HCT116 (cell line): ENCODE measurements around the gene NEK11. TPM values are rescaled to one million over a fixed set of nuclear protein-coding genes. Genes with fewer than 3 reads are reported as not detected.

Experiments
- ATAC-seq: fragments of 200-7000 bp; cut with Tn5 transposase; 2 replicates; pipeline ENCODE4 v1.9.1; 2020; ENCODE audit warnings: mild to moderate bottlenecking, moderate library complexity
- BruUV-seq: library from RNA; stranded (reverse); fragments of 400-500 nt; replicated peaks from 2 replicates; lab custom pipeline; 2021; lab: Mats Ljungman, UMichigan
- CTCF ChIA-PET: fragments of 300-600 bp; sonication (Branson Sonifier 250); formaldehyde crosslinking; loops from one replicate; lab custom pipeline; 2021; ENCODE audit warnings: antibody characterized with exemption; lab: Charles Lee
- POLR2A ChIA-PET: fragments of 300-600, 350-600 bp; sonication (Branson Sonifier 250); formaldehyde crosslinking; loops from one replicate; lab custom pipeline; 2021; ENCODE audit warnings: antibody characterized with exemption; lab: Charles Lee
- RAD21 ChIA-PET, 2 experiments: fragments of 300-600 bp; sonication (Branson Sonifier 250); formaldehyde crosslinking; loops; one replicate each; lab custom pipeline; 2023; ENCODE audit warnings: low total read pairs in 2 of 2; ENCODE audit not compliant: uncharacterized antibody in 2 of 2, unreplicated experiment in 2 of 2, low non-redundant PET in 1 of 2; lab: Charles Lee
- DNase-seq: peaks from one replicate; pipeline ENCODE4 v3.0.0-alpha.2; 2010; ENCODE audit warnings: low read depth, low spot score
- H2AFZ ChIP-seq: fragments of 200-600 bp; shearing (Covaris generic), sonication (generic); 2 replicates; pipeline ENCODE4 v1.6.1; 2017; ENCODE audit warnings: low read depth, mixed run types, mixed read lengths, antibody characterized with exemption, low read length; ENCODE audit not compliant: poor library complexity, severe bottlenecking
- H3K27ac ChIP-seq: 2 replicates; pipeline ENCODE4 v1.5.1; 2012; ENCODE audit warnings: low read depth, low read length
- H3K27me3 ChIP-seq: fragments of 200-600 bp; sonication (generic); 2 replicates; pipeline ENCODE4 v1.6.1; 2016; ENCODE audit warnings: mixed run types, low read length, mixed read lengths; ENCODE audit not compliant: insufficient read depth
- H3K36me3 ChIP-seq, 2 experiments: fragments of 200-500 bp in 1 of 2; fragments of 200-600 bp in 1 of 2; sonication (Bioruptor generic) in 1 of 2; sonication (generic) in 1 of 2; 2 replicates each; pipeline versions ENCODE4 v1.5.1 to v1.6.1; 2014 to 2016; ENCODE audit warnings: low read length in 2 of 2, inconsistent platforms in 1 of 2, mixed read lengths in 1 of 2, mixed run types in 1 of 2; ENCODE audit not compliant: insufficient read depth in 2 of 2, control insufficient read depth in 1 of 2
- H3K4me1 ChIP-seq, 2 experiments: fragments of 200-600 bp in 1 of 2; sonication (generic) in 1 of 2; 2 replicates each; pipeline versions ENCODE4 v1.5.1 to v1.6.1; 2012 to 2017; ENCODE audit warnings: low read length in 2 of 2, inconsistent platforms in 1 of 2, mild to moderate bottlenecking in 1 of 2, mixed read lengths in 1 of 2, mixed run types in 1 of 2, moderate library complexity in 1 of 2; ENCODE audit not compliant: insufficient read depth in 2 of 2, control insufficient read depth in 1 of 2
- H3K4me2 ChIP-seq: fragments of 200-600 bp; sonication (generic); 2 replicates; pipeline ENCODE4 v1.6.1; 2017; ENCODE audit warnings: mixed run types, low read length, mixed read lengths
- H3K4me3 ChIP-seq, 2 experiments: fragments of 200-600 bp in 1 of 2; sonication (generic) in 1 of 2; replicated peaks in 1 of 2; 2 replicates each; pipeline ENCODE4 v1.5.1; 2011 to 2016; ENCODE audit warnings: low read length in 2 of 2, control low read depth in 1 of 2, low read depth in 1 of 2, mild to moderate bottlenecking in 1 of 2, mixed read lengths in 1 of 2, mixed run types in 1 of 2
- H3K79me2 ChIP-seq: fragments of 200-600 bp; sonication (generic); 2 replicates; pipeline ENCODE4 v1.6.1; 2017; ENCODE audit warnings: mild to moderate bottlenecking, mixed run types, low read length, moderate library complexity, mixed read lengths; ENCODE audit not compliant: insufficient read depth
- H3K9ac ChIP-seq: fragments of 200-600 bp; sonication (generic); 2 replicates; pipeline ENCODE4 v1.6.1; 2016; ENCODE audit warnings: low read length, mixed read lengths
- H3K9me2 ChIP-seq: fragments of 200-600 bp; sonication (generic), shearing (Covaris generic); 2 replicates; pipeline ENCODE4 v1.6.1; 2017; ENCODE audit warnings: mixed run types, mild to moderate bottlenecking, moderate library complexity; ENCODE audit not compliant: insufficient read depth
- H3K9me3 ChIP-seq, 2 experiments: fragments of 200-500 bp in 1 of 2; fragments of 200-600 bp in 1 of 2; sonication (Bioruptor generic) in 1 of 2; sonication (generic) in 1 of 2; 2 replicates each; pipeline ENCODE4 v1.6.1; 2014 to 2017; ENCODE audit warnings: low read length in 2 of 2, mixed read lengths in 2 of 2, inconsistent platforms in 1 of 2, low read depth in 1 of 2, mild to moderate bottlenecking in 1 of 2, mixed run types in 1 of 2, moderate library complexity in 1 of 2; ENCODE audit not compliant: control insufficient read depth in 1 of 2, insufficient read depth in 1 of 2
- H4K20me1 ChIP-seq: fragments of 200-600 bp; sonication (generic), shearing (Covaris generic); 2 replicates; pipeline ENCODE4 v1.6.1; 2017; ENCODE audit warnings: mixed run types, mild to moderate bottlenecking, moderate library complexity; ENCODE audit not compliant: insufficient read depth
- CBX3 ChIP-seq: IDR thresholded peaks from 2 replicates; pipeline ENCODE4 v1.6.1; 2012; ENCODE audit warnings: low read depth
- CEBPB ChIP-seq: IDR thresholded peaks from 2 replicates; pipeline ENCODE4 v1.6.1; 2012; ENCODE audit warnings: low read depth
- CTCF ChIP-seq, 3 experiments: fragments of 200-600 bp in 1 of 3; sonication (generic) in 1 of 3; IDR thresholded peaks in 2 of 3; conservative IDR thresholded peaks in 1 of 3; 2 replicates each; pipeline ENCODE4 v1.5.1; 2012 to 2017; ENCODE audit warnings: low read depth in 2 of 3, low read length in 2 of 3, antibody characterized with exemption in 1 of 3, borderline replicate concordance in 1 of 3, control low read depth in 1 of 3, mild to moderate bottlenecking in 1 of 3, mixed read lengths in 1 of 3, mixed run types in 1 of 3, moderate library complexity in 1 of 3; ENCODE audit not compliant: insufficient read depth in 1 of 3
- EGR1 ChIP-seq: IDR thresholded peaks from 2 replicates; pipeline ENCODE4 v1.6.1; 2012; ENCODE audit warnings: low read depth
- ELF1 ChIP-seq: IDR thresholded peaks from 2 replicates; pipeline ENCODE4 v1.6.1; 2012; ENCODE audit warnings: low read depth, borderline replicate concordance
- EZH2 ChIP-seq: fragments of 200-600 bp; sonication (generic); IDR thresholded peaks from 2 replicates; pipeline ENCODE4 v1.6.1; 2017; ENCODE audit warnings: antibody characterized with exemption, mixed run types
- JUND ChIP-seq: IDR thresholded peaks from 2 replicates; pipeline ENCODE4 v1.6.1; 2012
- RAD21 ChIP-seq: IDR thresholded peaks from 2 replicates; pipeline ENCODE4 v1.6.1; 2012; ENCODE audit warnings: low read depth, mild to moderate bottlenecking
- SIN3A ChIP-seq: IDR thresholded peaks from 2 replicates; pipeline ENCODE4 v1.6.1; 2012; ENCODE audit warnings: low read depth
- SRF ChIP-seq: IDR thresholded peaks from 2 replicates; pipeline ENCODE4 v1.6.1; 2012; ENCODE audit warnings: low read depth
- YY1 ChIP-seq: IDR thresholded peaks from 2 replicates; pipeline ENCODE4 v1.6.1; 2011; ENCODE audit warnings: low read length, low read depth, moderate library complexity, mild to moderate bottlenecking; ENCODE audit not compliant: insufficient replicate concordance; ENCODE audit errors: extremely low read depth
- ZFX ChIP-seq: fragments of 450-650 bp; IDR thresholded peaks from 2 replicates; pipeline ENCODE4 v1.6.1; 2017
- ZNF274 ChIP-seq: fragments of 200-500 bp; sonication (Bioruptor generic); IDR thresholded peaks from 2 replicates; pipeline ENCODE4 v1.6.1; 2014; ENCODE audit warnings: mild to moderate bottlenecking, low read depth, low read length, inconsistent platforms
- intact Hi-C: fragments of 100-400 bp; cut with micrococcal nuclease; formaldehyde crosslinking; loops from 2 replicates; pipeline ENCODE4 v1.10.0; 2022
- total RNA-seq: library from RNA; stranded (reverse); gene quantifications from one replicate; pipeline ENCODE4 v1.2.1, GENCODE V29; 2021; ENCODE audit not compliant: unreplicated experiment
- TF ChIP-seq, protein P1 (sequence below): IDR thresholded peaks from 2 replicates; pipeline ENCODE4 v1.6.1; 2011; ENCODE audit warnings: mild to moderate bottlenecking, low read length, moderate library complexity; ENCODE audit not compliant: insufficient replicate concordance; ENCODE audit errors: extremely low read depth
- TF ChIP-seq, protein P2 (sequence below): IDR thresholded peaks from 2 replicates; pipeline ENCODE4 v1.6.1; 2012

Gene NEK11
- total RNA-seq, 1 experiment from 2014 or later, result 3.1 TPM

GRCh38 chr3:131353016-131353877 is 326.6 kb downstream of the NEK11 start:
- no peak overlapping the region for H3K4me2 ChIP-seq
- no peaks in the 10 kb centered on the region for H3K36me3 ChIP-seq
- no peaks in the 10 kb centered on the region for H4K20me1 ChIP-seq
- no peak for TF ChIP-seq CBX3
- no peak for TF ChIP-seq YY1
- TF ChIP-seq JUND, result no peak
- no peak for TF ChIP-seq ZFX
- no peak for TF ChIP-seq CTCF (IDR thresholded peaks at IDR 0.05 in 2 of 3, conservative IDR thresholded peaks at IDR 0.05 in 1 of 3; ENCODE audit: borderline replicate concordance in 1 of 3, insufficient read depth in 1 of 3, low read depth in 2 of 3, low read length in 2 of 3)
- TF ChIP-seq SRF, result no peak
- TF ChIP-seq EZH2, result no peak
- TF ChIP-seq ELF1, result no peak
- no peak for TF ChIP-seq EGR1
- TF ChIP-seq CEBPB, result no peak
- TF ChIP-seq, protein P1, sequence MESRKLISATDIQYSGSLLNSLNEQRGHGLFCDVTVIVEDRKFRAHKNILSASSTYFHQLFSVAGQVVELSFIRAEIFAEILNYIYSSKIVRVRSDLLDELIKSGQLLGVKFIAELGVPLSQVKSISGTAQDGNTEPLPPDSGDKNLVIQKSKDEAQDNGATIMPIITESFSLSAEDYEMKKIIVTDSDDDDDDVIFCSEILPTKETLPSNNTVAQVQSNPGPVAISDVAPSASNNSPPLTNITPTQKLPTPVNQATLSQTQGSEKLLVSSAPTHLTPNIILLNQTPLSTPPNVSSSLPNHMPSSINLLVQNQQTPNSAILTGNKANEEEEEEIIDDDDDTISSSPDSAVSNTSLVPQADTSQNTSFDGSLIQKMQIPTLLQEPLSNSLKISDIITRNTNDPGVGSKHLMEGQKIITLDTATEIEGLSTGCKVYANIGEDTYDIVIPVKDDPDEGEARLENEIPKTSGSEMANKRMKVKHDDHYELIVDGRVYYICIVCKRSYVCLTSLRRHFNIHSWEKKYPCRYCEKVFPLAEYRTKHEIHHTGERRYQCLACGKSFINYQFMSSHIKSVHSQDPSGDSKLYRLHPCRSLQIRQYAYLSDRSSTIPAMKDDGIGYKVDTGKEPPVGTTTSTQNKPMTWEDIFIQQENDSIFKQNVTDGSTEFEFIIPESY, result no peak
- TF ChIP-seq, protein P2, sequence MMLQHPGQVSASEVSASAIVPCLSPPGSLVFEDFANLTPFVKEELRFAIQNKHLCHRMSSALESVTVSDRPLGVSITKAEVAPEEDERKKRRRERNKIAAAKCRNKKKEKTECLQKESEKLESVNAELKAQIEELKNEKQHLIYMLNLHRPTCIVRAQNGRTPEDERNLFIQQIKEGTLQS, result no peak
- no peak for TF ChIP-seq RAD21
- TF ChIP-seq SIN3A, result no peak
- no peak for TF ChIP-seq ZNF274
- ChIA-PET RAD21 (no interaction called here), POLR2A (interaction anchor here (1.0 kb wide), 1 partner anchor 14 kb away, joined by 3 read pairs; no protein-coding TSS in a partner anchor), CTCF (no interaction called here)
- H3K4me3 ChIP-seq, result no peak overlapping the region
- DNase-seq (no peak), ATAC-seq (no peak)
- no peaks in the 10 kb centered on the region for H3K79me2 ChIP-seq
- intact Hi-C loops, result no loop called here
- H3K27ac ChIP-seq, result no peak overlapping the region
- no peak overlapping the region for H3K9ac ChIP-seq
- H3K9me3 ChIP-seq, result no peaks in the 10 kb centered on the region
- BruUV-seq, result no TSS peak
- H3K27me3 ChIP-seq, result no peaks in the 10 kb centered on the region
- peaks cover 13 to 24% of the 10 kb centered on the region in 2 experiments for H3K4me1 ChIP-seq
- no peaks in the 10 kb centered on the region for H3K9me2 ChIP-seq
- no peak overlapping the region for H2AFZ ChIP-seq
